Psoas muscle (tissue), 8 donors: Measurements from ENCODE around the gene LRIG2. TPM values are rescaled to one million over a fixed set of nuclear protein-coding genes. Genes with fewer than 3 reads are reported as not detected.

Source experiments
- ATAC-seq, 4 donors: fragments of 200-7000 bp; cut with Tn5 transposase; one replicate each; pipeline ENCODE4 v1.9.1; 2020; ENCODE audit warnings: moderate library complexity in 3 of 4, mild to moderate bottlenecking in 2 of 4
- DNase-seq, 2 donors: peaks; one replicate each; pipeline ENCODE4 v3.0.0-alpha.2; 2020
- H3K27ac ChIP-seq: fragments of 200-600 bp; one replicate; pipeline ENCODE4 v1.8.0; 2022
- H3K27me3 ChIP-seq, 3 donors: fragments of 200-600 bp in 1 of 3; one replicate each; pipeline versions ENCODE4 v1.6.1 to v1.8.0; 2013 to 2022; ENCODE audit warnings: low read length in 2 of 3, mild to moderate bottlenecking in 2 of 3, moderate library complexity in 1 of 3; ENCODE audit not compliant: insufficient read depth in 3 of 3
- H3K36me3 ChIP-seq, 2 donors: fragments of 200-600 bp in 1 of 2; one replicate each; pipeline versions ENCODE4 v1.6.1 to v1.8.0; 2013 to 2022; ENCODE audit warnings: low read depth in 1 of 2, mild to moderate bottlenecking in 1 of 2, moderate library complexity in 1 of 2; ENCODE audit not compliant: insufficient read depth in 1 of 2
- H3K4me1 ChIP-seq: fragments of 200-600 bp; one replicate; pipeline ENCODE4 v1.8.0; 2022
- H3K4me3 ChIP-seq: fragments of 200-600 bp; one replicate; pipeline ENCODE4 v1.8.0; 2022; ENCODE audit warnings: mild to moderate bottlenecking
- H3K9me3 ChIP-seq: fragments of 200-600 bp; one replicate; pipeline ENCODE4 v1.8.0; 2022
- CTCF ChIP-seq: fragments of 200-600 bp; IDR thresholded peaks from one replicate; pipeline ENCODE4 v1.8.0; 2022; ENCODE audit warnings: antibody characterized with exemption
- whole genome bisulfite sequencing, 3 donors: extraction: QIAGEN DNeasy Blood & Tissue Kit; methylation state at CpG; one replicate each; pipeline versions ENCODE4 v1.1.6 to v1.1.7; 2013; 5-methylcytosine and 5-hydroxymethylcytosine counted together
- intact Hi-C, 2 donors: fragments of 100-400 bp; cut with DNase I; formaldehyde crosslinking; loops; one replicate each; pipeline versions ENCODE4 v1.11.0 to v1.14.2; 2022
- polyA plus RNA-seq, 3 donors: library from polyadenylated mRNA; stranded (reverse); fragments of 200-250 nt; gene quantifications; one replicate each; pipeline ENCODE4 v1.2.3, GENCODE V29; 2013
- total RNA-seq, 4 donors: library from RNA; stranded (reverse); fragmentation: NEBNext Ultra II Directional in 2 of 4; extraction: Animal tissue kit (Norgen Biotek cat#: 25700) in 2 of 4; gene quantifications; one replicate each; pipeline versions ENCODE4 v1.2.1 to v1.2.4, GENCODE V29; 2021 to 2023
- donor health status: healthy with polysubstance abuse.
- donor health status: DM: no; HTN: no; CAD: no; lungs with moderate emphysema.
- donor health status: Bipolar disorder and iron deficiency.
- donor health status: healthy.
- donor health status: DM: yes; HTN: yes; CAD: no.
- donor health status: DM: no; HTN: no; CAD: no.
- donor health status: DM: no; HTN: no; CAD: no.
- donor health status: DM: yes; HTN: yes; CAD: no.

The LRIG2 gene
- total and polyA plus RNA-seq, 7 donors = 2.2 to 6.0 (median 3.4) TPM

- intact Hi-C loops = no loop called here
- H3K4me1 ChIP-seq = no peaks in the 10 kb centered on the region
- ATAC-seq (no peak), DNase-seq (no peak)
- H3K36me3 ChIP-seq = peaks cover 0 to 12% of the 10 kb centered on the region in 2 donors
- no peaks in the 10 kb centered on the region for H3K27me3 ChIP-seq
- H3K9me3 ChIP-seq = no peaks in the 10 kb centered on the region
- no peak overlapping the region for H3K27ac ChIP-seq
- 85 to 94% (median 91%) methylated on average over 1 of the region's 1 CpG for WGBS, 3 donors
- no peak overlapping the region for H3K4me3 ChIP-seq
- no peak for TF ChIP-seq CTCF
Measured at GRCh38 chr1:113135460-113135859, 62.5 kb downstream of the LRIG2 start.

DNA sequence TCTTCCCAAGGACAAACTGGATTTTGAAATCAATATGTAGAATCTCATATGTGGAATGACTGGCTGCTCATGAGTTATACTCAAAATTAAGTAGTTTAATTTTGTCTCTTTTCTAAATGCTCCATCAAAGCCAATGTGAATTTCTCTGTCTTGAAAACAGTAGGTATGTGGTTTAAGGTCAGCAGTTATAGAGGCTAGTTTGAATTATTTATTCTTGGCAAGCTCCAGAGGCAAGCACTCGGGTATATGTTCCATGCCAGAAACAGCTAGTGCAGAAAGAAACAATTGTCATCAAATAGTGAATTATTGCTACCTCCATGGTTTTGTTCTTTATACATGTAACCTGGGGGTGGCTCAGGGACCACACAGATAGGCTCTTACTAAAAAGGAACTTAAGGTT is 63.5 kb downstream of the LRIG2 start:
- WGBS, 3 donors = 64 to 70% (median 68%) methylated on average over 1 of the region's 1 CpG
- no peak overlapping the region for H3K27ac ChIP-seq
- DNase-seq = no peak
- no peaks in the 10 kb centered on the region for H3K27me3 ChIP-seq
- H3K4me3 ChIP-seq = no peak overlapping the region
- no peak for ATAC-seq
- H3K4me1 ChIP-seq = no peaks in the 10 kb centered on the region
- H3K9me3 ChIP-seq = no peaks in the 10 kb centered on the region
- no peak for TF ChIP-seq CTCF
- intact Hi-C loops = no loop called here
- H3K36me3 ChIP-seq = peaks cover 0 to 12% of the 10 kb centered on the region in 2 donors

DNA sequence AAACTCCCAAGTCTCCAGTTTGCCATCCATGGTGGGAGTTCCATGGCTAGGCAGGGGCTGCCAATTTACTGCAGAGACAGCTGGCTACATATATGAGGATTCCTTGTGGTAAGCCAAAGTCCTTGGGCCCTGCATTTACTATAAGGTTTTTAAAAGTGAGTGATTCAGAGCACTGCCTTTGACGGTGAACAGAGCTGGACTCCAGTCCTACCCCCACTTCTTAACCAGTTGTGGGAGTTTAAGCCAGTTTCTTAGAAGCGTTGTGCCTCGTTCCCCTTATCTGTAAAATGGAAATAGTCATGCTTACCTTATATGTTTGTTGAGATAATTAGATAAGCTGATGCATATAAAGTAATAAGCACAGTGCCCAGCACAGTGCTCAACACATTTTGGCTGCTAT is 64.6 kb downstream of the LRIG2 start:
- intact Hi-C loops = no loop called here
- DNase-seq (no peak), ATAC-seq (no peak)
- Histone ChIP-seq H3K9me3 (no peaks in the 10 kb centered on the region), H3K27me3 (no peaks in the 10 kb centered on the region), H3K27ac (no peak overlapping the region), H3K36me3 (peaks cover 0 to 4% of the 10 kb centered on the region in 2 donors), H3K4me1 (no peaks in the 10 kb centered on the region), H3K4me3 (no peak overlapping the region)
- WGBS, 3 donors = 81 to 85% (median 85%) methylated on average over 3 of the region's 3 CpGs
- TF ChIP-seq CTCF = no peak

DNA sequence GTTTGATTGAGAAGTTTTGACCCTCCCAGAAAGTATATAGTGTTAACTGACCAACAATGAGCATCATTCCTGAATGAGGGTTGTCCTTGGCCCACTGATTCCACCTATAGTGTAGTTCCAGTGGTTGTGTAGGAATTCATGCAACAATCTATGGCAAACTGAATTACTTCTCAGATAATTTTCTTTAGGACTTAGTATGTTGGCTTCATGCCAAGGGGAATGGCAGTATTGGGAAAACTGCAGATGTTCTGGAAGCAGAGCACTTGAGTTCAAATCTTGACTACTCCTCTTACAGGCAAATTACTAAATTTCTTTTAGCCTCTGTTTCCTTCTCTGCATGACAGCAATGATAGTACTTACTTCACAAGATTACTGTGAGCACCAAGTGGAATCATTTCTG is 65.8 kb downstream of the LRIG2 start:
- TF ChIP-seq CTCF = no peak
- Histone ChIP-seq H3K27ac (no peak overlapping the region), H3K27me3 (no peaks in the 10 kb centered on the region), H3K9me3 (no peaks in the 10 kb centered on the region), H3K4me3 (no peak overlapping the region), H3K4me1 (no peaks in the 10 kb centered on the region), H3K36me3 (peaks cover 0 to 3% of the 10 kb centered on the region in 2 donors)
- intact Hi-C loops = no loop called here
- ATAC-seq (no peak), DNase-seq (no peak)

GRCh38 chr1:113140176-113140575 is 67.2 kb downstream of the LRIG2 start:
- H3K27me3 ChIP-seq = no peaks in the 10 kb centered on the region
- H3K27ac ChIP-seq = no peak overlapping the region
- 84 to 100% (median 89%) methylated on average over 1 of the region's 1 CpG for WGBS, 3 donors
- no peaks in the 10 kb centered on the region for H3K4me1 ChIP-seq
- TF ChIP-seq CTCF = no peak
- H3K36me3 ChIP-seq = no peaks in the 10 kb centered on the region
- H3K4me3 ChIP-seq = no peak overlapping the region
- H3K9me3 ChIP-seq = no peaks in the 10 kb centered on the region
- ATAC-seq (no peak), DNase-seq (no peak)
- intact Hi-C loops = loop anchor here (1.0 to 10.0 kb wide), 4 partner anchors 312 to 538 kb away; no protein-coding TSS in a partner anchor
